Esophagus squamous epithelium (tissue), 4 donors: Measurements from ENCODE around the gene EDC3.

Experiments used
- POLR2A ChIP-seq, 4 donors: fragments of 450-650 bp; IDR thresholded peaks; one replicate each; pipeline ENCODE4 v1.6.1; 2017; ENCODE audit warnings: antibody characterized with exemption in 4 of 4, mild to moderate bottlenecking in 4 of 4, moderate library complexity in 3 of 4
- TF ChIP-seq, protein P1 (sequence below), 6 experiments: fragments of 450-650 bp in 4 of 6; fragments of 200-600 bp in 2 of 6; sonication (generic) in 2 of 6; IDR thresholded peaks; one replicate each; pipeline ENCODE4 v1.5.1; 2016 to 2019; ENCODE audit warnings: antibody characterized with exemption in 6 of 6, mild to moderate bottlenecking in 4 of 6, moderate library complexity in 4 of 6

DNA sequence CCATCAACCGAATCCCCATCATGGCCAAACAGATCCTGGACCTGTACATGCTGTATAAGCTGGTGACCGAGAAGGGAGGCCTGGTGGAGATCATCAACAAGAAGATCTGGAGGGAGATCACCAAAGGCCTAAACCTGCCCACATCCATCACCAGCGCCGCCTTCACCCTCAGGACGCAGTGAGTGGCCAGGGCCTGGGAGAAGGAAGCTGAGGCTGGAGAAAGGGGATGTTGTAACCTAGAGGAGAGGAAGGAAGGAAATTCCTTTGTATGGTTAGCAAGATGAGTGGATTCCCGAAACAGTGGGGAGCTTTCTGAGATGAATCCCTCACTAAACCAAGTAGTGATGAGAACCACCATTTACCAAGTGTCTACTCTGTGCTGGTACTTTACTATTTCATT lies 106.0 kb downstream of the EDC3 start:
- TF ChIP-seq, protein P1, sequence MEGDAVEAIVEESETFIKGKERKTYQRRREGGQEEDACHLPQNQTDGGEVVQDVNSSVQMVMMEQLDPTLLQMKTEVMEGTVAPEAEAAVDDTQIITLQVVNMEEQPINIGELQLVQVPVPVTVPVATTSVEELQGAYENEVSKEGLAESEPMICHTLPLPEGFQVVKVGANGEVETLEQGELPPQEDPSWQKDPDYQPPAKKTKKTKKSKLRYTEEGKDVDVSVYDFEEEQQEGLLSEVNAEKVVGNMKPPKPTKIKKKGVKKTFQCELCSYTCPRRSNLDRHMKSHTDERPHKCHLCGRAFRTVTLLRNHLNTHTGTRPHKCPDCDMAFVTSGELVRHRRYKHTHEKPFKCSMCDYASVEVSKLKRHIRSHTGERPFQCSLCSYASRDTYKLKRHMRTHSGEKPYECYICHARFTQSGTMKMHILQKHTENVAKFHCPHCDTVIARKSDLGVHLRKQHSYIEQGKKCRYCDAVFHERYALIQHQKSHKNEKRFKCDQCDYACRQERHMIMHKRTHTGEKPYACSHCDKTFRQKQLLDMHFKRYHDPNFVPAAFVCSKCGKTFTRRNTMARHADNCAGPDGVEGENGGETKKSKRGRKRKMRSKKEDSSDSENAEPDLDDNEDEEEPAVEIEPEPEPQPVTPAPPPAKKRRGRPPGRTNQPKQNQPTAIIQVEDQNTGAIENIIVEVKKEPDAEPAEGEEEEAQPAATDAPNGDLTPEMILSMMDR (IDR thresholded peaks at IDR 0.05): no peak
- no peak for TF ChIP-seq POLR2A (IDR thresholded peaks at IDR 0.05)
